Small intestine (tissue), 7 donors: Measurements from ENCODE around the gene GPBP1L1. TPM values are rescaled to one million over a fixed set of nuclear protein-coding genes. Genes with fewer than 3 reads are reported as not detected.

Source experiments
- DNase-seq, 2 donors: peaks; one replicate each; pipeline versions ENCODE4 v3.0.0 to v3.0.0-alpha.2; 2013
- FAIRE-seq: peaks from 2 replicates; lab custom pipeline; 2012; peaks lifted over from hg19 to GRCh38; lab: Jason Lieb, UNC
- H3K27ac ChIP-seq, 3 donors: one replicate each; pipeline ENCODE4 v1.5.1; 2013; ENCODE audit warnings: low read length in 2 of 3, mild to moderate bottlenecking in 2 of 3, control low read depth in 1 of 3, inconsistent platforms in 1 of 3, low read depth in 1 of 3, moderate library complexity in 1 of 3
- H3K27me3 ChIP-seq, 3 donors: one replicate each; pipeline ENCODE4 v1.6.1; 2013; ENCODE audit warnings: low read length in 3 of 3, inconsistent platforms in 1 of 3; ENCODE audit not compliant: control insufficient read depth in 3 of 3, insufficient read depth in 3 of 3
- H3K36me3 ChIP-seq, 3 donors: one replicate each; pipeline ENCODE4 v1.6.1; 2013; ENCODE audit warnings: low read length in 3 of 3, inconsistent platforms in 1 of 3, low read depth in 1 of 3, mild to moderate bottlenecking in 1 of 3, moderate library complexity in 1 of 3; ENCODE audit not compliant: control insufficient read depth in 3 of 3, insufficient read depth in 2 of 3
- H3K4me1 ChIP-seq, 3 donors: one replicate each; pipeline ENCODE4 v1.6.1; 2013; ENCODE audit warnings: low read length in 2 of 3, inconsistent platforms in 1 of 3, low read depth in 1 of 3, mild to moderate bottlenecking in 1 of 3, moderate library complexity in 1 of 3; ENCODE audit not compliant: control insufficient read depth in 3 of 3, insufficient read depth in 2 of 3
- H3K4me3 ChIP-seq, 3 donors: one replicate each; pipeline ENCODE4 v1.5.1; 2013; ENCODE audit warnings: low read length in 3 of 3, control low read depth in 1 of 3, inconsistent platforms in 1 of 3, low read depth in 1 of 3, mild to moderate bottlenecking in 1 of 3, moderate library complexity in 1 of 3
- H3K9me3 ChIP-seq, 2 donors: one replicate each; pipeline ENCODE4 v1.6.1; 2013; ENCODE audit warnings: low read depth in 1 of 2, low read length in 1 of 2; ENCODE audit not compliant: control insufficient read depth in 2 of 2, insufficient read depth in 1 of 2
- WGBS, 3 donors: extraction: QIAGEN DNeasy Blood & Tissue Kit; methylation state at CpG; one replicate each; pipeline ENCODE4 v1.1.7; 2013; 5-methylcytosine and 5-hydroxymethylcytosine counted together
- polyA plus RNA-seq, 4 donors: library from polyadenylated mRNA; stranded (reverse) in 3 of 4; unstranded in 1 of 4; fragments of 200-250 nt in 3 of 4; fragments of 120-200 nt in 1 of 4; gene quantifications; one replicate each; pipeline versions ENCODE4 v1.2.1 to v1.2.3, GENCODE V29; 2013
- donor health status: healthy with polysubstance abuse.
- donor health status: control.
- donor health status: control.
- donor health status: Bipolar disorder and iron deficiency.
- donor health status: healthy.

The GPBP1L1 gene
- polyA plus RNA-seq, 4 donors = 74.2 to 112 (median 95.5) TPM

DNA sequence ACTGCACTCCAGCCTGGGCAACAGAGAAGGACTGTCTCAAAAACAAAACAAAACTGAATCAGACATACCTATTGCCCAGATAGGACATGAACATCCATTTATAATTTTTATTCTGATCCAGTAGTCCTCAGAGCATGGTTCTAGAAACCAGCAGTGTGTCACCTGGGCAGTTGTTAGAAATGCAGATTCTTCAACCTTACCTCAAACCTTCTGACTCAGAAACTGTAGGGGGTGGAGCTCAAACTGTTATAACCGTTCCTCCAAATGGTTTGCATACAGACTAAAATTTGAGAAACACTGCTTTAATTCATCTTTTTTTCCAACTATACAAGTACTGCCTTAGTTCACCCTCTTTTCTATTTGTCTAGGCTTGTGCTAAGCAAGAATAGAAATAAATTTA, 96.5 kb downstream of the GPBP1L1 start:
- peak overlapping the region in 1 of 3 donors; percentile 37 for H3K4me3 ChIP-seq
- peaks cover 0 to 15% (median 8%) of the 10 kb centered on the region in 3 donors for H3K4me1 ChIP-seq
- H3K27me3 ChIP-seq = no peaks in the 10 kb centered on the region
- 7 to 36% (median 27%) methylated on average over 1 of the region's 1 CpG for WGBS, 3 donors
- H3K36me3 ChIP-seq = peaks cover 0 to 26% (median 4%) of the 10 kb centered on the region in 3 donors
- DNase-seq (peak in 1 of 2 donors; percentile 36), FAIRE-seq (no peak)
- H3K27ac ChIP-seq = no peak overlapping the region
- no peaks in the 10 kb centered on the region for H3K9me3 ChIP-seq

DNA sequence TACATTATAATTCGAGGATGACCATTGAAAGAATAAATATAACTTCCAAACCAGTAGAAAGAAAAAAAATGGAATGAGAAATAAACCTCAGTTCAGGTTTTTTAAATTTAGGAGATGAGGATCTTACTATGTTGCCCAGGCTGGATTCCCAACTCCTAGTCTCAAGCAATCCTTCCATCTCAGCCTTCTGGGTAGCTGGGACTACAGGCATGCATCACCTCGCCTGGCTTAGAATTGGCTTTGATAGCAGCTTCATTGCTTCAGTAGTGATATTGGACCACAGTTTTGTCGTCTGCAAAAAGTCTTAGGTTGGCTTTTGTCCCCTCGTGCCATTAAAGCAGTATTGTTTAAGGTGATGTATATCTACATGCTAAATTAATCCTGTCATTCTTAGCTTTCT, 99.6 kb downstream of the GPBP1L1 start:
- peak overlapping the region in 2 of 3 donors; percentile 21 to 61 for H3K27ac ChIP-seq
- DNase-seq = no peak
- 43 to 57% (median 45%) methylated on average over 4 of the region's 4 CpGs for WGBS, 3 donors
- FAIRE-seq = no peak
- no peaks in the 10 kb centered on the region for H3K27me3 ChIP-seq
- H3K9me3 ChIP-seq = no peaks in the 10 kb centered on the region
- H3K36me3 ChIP-seq = peaks cover 0 to 9% (median 4%) of the 10 kb centered on the region in 3 donors
- peaks cover 0 to 15% (median 8%) of the 10 kb centered on the region in 3 donors for H3K4me1 ChIP-seq
- no peak overlapping the region for H3K4me3 ChIP-seq

DNA sequence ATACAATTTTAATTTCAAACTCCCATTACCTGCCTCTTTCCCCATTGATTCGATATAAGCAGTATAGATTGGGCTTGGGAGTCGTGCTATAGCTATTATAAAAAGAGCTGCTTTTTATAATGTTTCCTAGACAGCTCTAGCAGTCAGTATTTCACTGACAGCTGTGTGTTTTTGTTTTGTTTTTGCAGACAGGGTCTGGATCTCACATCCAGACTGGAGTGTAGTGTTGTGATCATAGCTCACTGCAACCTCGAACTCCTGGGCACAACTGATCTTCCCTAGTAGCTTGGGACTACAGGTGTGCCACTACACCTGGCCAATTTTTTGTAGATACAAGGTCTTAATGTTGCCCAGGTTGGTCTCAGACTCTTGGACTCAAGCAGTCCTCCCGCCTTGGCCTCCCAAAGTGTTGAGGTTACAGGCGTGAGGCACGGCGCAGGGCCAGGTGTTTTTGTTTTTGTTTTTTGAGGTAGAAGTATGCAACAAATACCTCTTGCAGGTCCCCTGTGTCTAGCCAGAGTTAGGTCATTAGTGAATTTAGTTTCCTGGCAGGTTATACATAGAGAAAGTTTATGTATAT, 100.7 kb downstream of the GPBP1L1 start:
- peak overlapping the region in 2 of 3 donors; percentile 86 to 97 for H3K4me3 ChIP-seq
- H3K27ac ChIP-seq = peak overlapping the region in 1 of 3 donors; percentile 96
- no peaks in the 10 kb centered on the region for H3K9me3 ChIP-seq
- no peak for FAIRE-seq
- H3K36me3 ChIP-seq = peaks cover 0 to 3% (median 0%) of the 10 kb centered on the region in 3 donors
- H3K27me3 ChIP-seq = no peaks in the 10 kb centered on the region
- peaks cover 0 to 15% (median 8%) of the 10 kb centered on the region in 3 donors for H3K4me1 ChIP-seq
- WGBS, 3 donors = 12 to 19% (median 13%) methylated on average over 7 of the region's 7 CpGs
- no peak for DNase-seq

DNA sequence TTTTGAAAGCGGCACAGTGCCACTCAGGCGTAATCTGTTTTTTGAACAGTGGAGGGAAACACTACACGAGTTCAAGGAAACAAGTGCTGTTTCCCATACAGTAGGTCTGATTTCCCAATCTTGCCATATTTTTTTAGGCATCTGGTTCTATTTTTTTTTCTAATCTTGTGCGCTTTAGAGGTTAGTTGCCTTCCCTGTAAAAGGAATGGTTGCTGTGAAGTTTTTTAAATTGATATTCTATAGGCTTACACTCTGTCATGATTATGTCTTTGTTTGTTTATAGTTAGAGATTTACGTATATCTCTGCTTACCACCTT, 101.3 kb downstream of the GPBP1L1 start:
- Histone ChIP-seq H3K36me3 (peaks cover 0 to 3% (median 0%) of the 10 kb centered on the region in 3 donors), H3K9me3 (no peaks in the 10 kb centered on the region), H3K4me1 (peaks cover 0 to 15% (median 8%) of the 10 kb centered on the region in 3 donors), H3K27me3 (no peaks in the 10 kb centered on the region), H3K4me3 (peak overlapping the region; percentile 61 to 97 (median 86)), H3K27ac (peak overlapping the region in 2 of 3 donors; percentile 82 to 96)
- DNase-seq (no peak), FAIRE-seq (no peak)
- 0 to 1% (median 1%) methylated on average over 5 of the region's 5 CpGs for whole genome bisulfite sequencing, 3 donors

DNA sequence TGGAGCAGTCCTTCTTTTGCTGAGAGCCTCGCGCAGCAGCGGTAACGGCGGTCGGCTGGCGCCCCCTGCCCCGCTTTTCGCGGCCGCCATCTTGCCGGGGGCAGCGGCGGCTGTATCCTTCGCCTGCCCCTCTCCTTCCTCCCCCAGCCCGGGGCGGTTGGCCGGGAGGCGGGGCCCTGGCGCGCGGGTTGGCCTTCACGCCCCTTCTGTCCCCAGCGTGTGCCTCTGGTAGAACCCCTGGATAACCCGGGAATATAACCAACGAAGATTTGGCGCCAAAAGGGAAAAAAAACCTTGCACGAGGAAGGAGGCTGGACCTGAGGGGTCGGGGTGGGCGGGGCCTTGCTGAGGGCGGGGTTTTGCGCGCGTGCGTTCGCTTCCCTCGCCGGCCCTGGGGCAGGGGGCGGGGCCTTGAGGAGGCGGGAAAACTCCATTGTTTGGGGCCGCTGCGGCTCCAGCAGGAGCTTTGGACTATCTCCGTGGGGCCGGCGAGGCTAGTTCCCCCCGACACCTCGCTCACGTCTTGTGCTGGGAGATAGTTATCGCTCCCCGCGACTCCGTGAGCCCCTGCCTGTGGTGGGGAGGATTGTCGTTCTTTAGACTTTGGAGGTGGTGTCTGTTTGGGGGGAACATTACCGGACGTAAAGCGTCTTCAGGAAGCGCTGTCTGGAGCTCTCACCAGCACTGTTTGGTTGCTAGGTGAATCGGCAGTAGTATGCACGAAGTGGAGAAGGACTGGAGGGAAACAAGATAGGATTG, 101.8 kb downstream of the GPBP1L1 start:
- 0 to 1% (median 0%) methylated on average over 39 to 59 of the region's 59 CpGs for WGBS, 3 donors
- Histone ChIP-seq H3K4me3 (peak overlapping the region; percentile 61 to 97 (median 86)), H3K36me3 (peaks cover 0 to 3% (median 0%) of the 10 kb centered on the region in 3 donors), H3K27ac (peak overlapping the region; percentile 83 to 96 (median 96)), H3K4me1 (peaks cover 0 to 15% (median 8%) of the 10 kb centered on the region in 3 donors), H3K9me3 (no peaks in the 10 kb centered on the region), H3K27me3 (no peaks in the 10 kb centered on the region)
- FAIRE-seq = no peak
- peak; percentile 90 to 96 for DNase-seq

DNA sequence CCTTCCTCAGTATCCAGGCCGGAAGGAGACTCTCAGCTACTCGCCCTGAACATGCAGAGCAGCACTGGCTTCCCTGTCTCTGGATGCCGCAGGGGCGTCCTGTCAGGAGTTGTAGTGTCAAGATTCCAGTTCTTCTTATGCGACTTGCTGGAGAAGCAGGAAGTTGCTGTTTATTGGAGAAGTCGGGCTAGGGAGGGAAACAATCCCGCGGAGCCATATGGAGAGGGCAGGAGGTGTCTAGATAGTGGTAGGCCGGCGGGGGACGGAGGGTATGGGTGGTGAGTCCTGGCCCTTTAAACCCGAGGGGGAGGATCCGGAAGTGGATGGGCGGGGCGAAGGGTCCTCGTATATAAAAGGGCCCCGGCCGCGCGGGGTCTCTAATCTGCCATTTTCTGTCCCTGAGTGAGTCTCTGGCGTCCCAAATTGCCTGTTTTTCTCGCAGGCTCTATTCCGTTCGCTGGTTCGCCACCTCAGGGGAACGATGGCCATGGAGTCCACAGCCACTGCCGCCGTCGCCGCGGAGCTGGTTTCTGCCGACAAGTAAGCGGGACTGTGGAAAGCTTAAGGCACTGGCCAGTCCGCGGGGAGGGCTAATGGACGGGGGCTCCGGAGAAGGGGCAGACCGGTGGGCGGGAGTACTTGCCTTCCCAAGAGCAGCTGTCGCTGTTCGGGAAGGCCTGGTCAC, 102.5 kb downstream of the GPBP1L1 start, which contains the start of gene NASP:
Gene NASP (plus strand): TSS at position 376 of the 685 bp plus-strand sequence. CDS start 106 bp downstream, at position 482.
- H3K4me1 ChIP-seq = peaks cover 0 to 15% (median 8%) of the 10 kb centered on the region in 3 donors
- FAIRE-seq (no peak), DNase-seq (peak; percentile 88 to 95)
- peaks cover 0 to 3% (median 0%) of the 10 kb centered on the region in 3 donors for H3K36me3 ChIP-seq
- H3K4me3 ChIP-seq = peak within 1 kb of the TSS; percentile 61 to 97 (median 86)
- no peaks in the 10 kb centered on the region for H3K9me3 ChIP-seq
- H3K27ac ChIP-seq = peak within 1 kb of the TSS; percentile 83 to 96 (median 96)
- 0% methylated on average over 37 to 40 of the region's 41 CpGs for WGBS, 3 donors
- no peaks in the 10 kb centered on the region for H3K27me3 ChIP-seq

DNA sequence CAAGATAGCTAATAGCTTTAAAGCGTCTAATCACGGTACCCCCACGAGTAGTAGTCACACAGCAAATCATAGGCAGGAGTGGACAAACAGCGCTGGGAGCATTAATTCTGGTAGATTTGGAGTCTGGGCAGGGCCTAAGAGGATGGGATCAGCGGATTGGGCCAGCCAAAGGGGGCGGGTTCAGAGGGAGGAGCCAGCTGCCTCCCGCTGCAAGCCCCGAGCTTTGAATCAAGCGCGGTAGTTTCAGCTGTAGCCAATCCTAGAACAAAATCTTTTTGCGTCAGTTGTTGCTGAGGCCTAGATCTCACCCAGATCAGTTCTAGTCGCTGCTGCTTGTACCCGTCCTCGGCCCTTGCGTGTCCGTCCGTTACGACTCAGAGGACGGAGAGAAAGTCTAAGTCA, 103.1 kb downstream of the GPBP1L1 start:
- WGBS, 3 donors = 0% methylated on average over 19 of the region's 19 CpGs
- H3K36me3 ChIP-seq = peaks cover 0 to 3% (median 0%) of the 10 kb centered on the region in 3 donors

More for the DNA sequence above, 103.1 kb downstream of the GPBP1L1 start:
- Histone ChIP-seq H3K4me1 (peaks cover 0 to 15% (median 8%) of the 10 kb centered on the region in 3 donors), H3K9me3 (no peaks in the 10 kb centered on the region), H3K27me3 (no peaks in the 10 kb centered on the region), H3K27ac (peak overlapping the region; percentile 83 to 96 (median 96)), H3K4me3 (peak overlapping the region; percentile 61 to 97 (median 86))
- peak; percentile 98 for DNase-seq
- FAIRE-seq = no peak
